Trophoblast cell (in vitro differentiated cells and primary cell): Measurements from ENCODE around the gene PXK.

Source experiments
- DNase-seq, 2 donors: peaks; one replicate each; pipeline ENCODE4 v3.0.0-alpha.2; 2016
- H2AFZ ChIP-seq: 2 replicates; pipeline ENCODE4 v1.6.1; 2013; ENCODE audit warnings: low read length, moderate library complexity, mild to moderate bottlenecking; ENCODE audit not compliant: insufficient read depth, poor library complexity
- H2AK5ac ChIP-seq: 2 replicates; pipeline ENCODE4 v1.6.1; 2013; ENCODE audit warnings: mild to moderate bottlenecking, low read length
- H2BK120ac ChIP-seq: 2 replicates; pipeline ENCODE4 v1.6.1; 2013; ENCODE audit warnings: low read length, mild to moderate bottlenecking, moderate library complexity; ENCODE audit not compliant: insufficient read depth, poor library complexity
- H2BK12ac ChIP-seq: 2 replicates; pipeline ENCODE4 v1.6.1; 2013; ENCODE audit warnings: mild to moderate bottlenecking, low read length, moderate library complexity
- H2BK5ac ChIP-seq: 2 replicates; pipeline ENCODE4 v1.6.1; 2013; ENCODE audit warnings: low read length, low read depth, moderate library complexity, mild to moderate bottlenecking; ENCODE audit not compliant: poor library complexity
- H3K14ac ChIP-seq: 2 replicates; pipeline ENCODE4 v1.6.1; 2013; ENCODE audit warnings: mild to moderate bottlenecking, low read length
- H3K18ac ChIP-seq: 2 replicates; pipeline ENCODE4 v1.6.1; 2013; ENCODE audit warnings: mild to moderate bottlenecking, low read length
- H3K23ac ChIP-seq: 2 replicates; pipeline ENCODE4 v1.6.1; 2013; ENCODE audit warnings: low read length
- H3K27ac ChIP-seq: 2 replicates; pipeline ENCODE4 v1.5.1; 2013; ENCODE audit warnings: low read depth, mild to moderate bottlenecking, inconsistent platforms, low read length, moderate library complexity
- H3K27me3 ChIP-seq: 2 replicates; pipeline ENCODE4 v1.6.1; 2013; ENCODE audit warnings: inconsistent platforms, mild to moderate bottlenecking, low read length, moderate library complexity; ENCODE audit not compliant: insufficient read depth
- H3K36me3 ChIP-seq, 2 experiments: 1 replicate in 1 of 2; 2 replicates in 1 of 2; pipeline ENCODE4 v1.6.1; 2013; ENCODE audit warnings: low read length in 2 of 2, mild to moderate bottlenecking in 2 of 2, moderate library complexity in 1 of 2; ENCODE audit not compliant: insufficient read depth in 2 of 2, control insufficient read depth in 1 of 2
- H3K4ac ChIP-seq: 2 replicates; pipeline ENCODE4 v1.6.1; 2013; ENCODE audit warnings: low read depth, mild to moderate bottlenecking, low read length, moderate library complexity
- H3K4me1 ChIP-seq, 2 experiments: 1 replicate in 1 of 2; 2 replicates in 1 of 2; pipeline ENCODE4 v1.6.1; 2013; ENCODE audit warnings: low read length in 2 of 2, mild to moderate bottlenecking in 2 of 2, moderate library complexity in 1 of 2; ENCODE audit not compliant: insufficient read depth in 2 of 2, control insufficient read depth in 1 of 2
- H3K4me2 ChIP-seq: 2 replicates; pipeline ENCODE4 v1.6.1; 2013; ENCODE audit warnings: inconsistent platforms, mild to moderate bottlenecking, low read length, moderate library complexity
- H3K4me3 ChIP-seq: 2 replicates; pipeline ENCODE4 v1.5.1; 2013; ENCODE audit warnings: mild to moderate bottlenecking, low read depth, low read length, inconsistent platforms
- H3K79me1 ChIP-seq: one replicate; pipeline ENCODE4 v1.6.1; 2013; ENCODE audit warnings: low read length
- H3K79me2 ChIP-seq: 2 replicates; pipeline ENCODE4 v1.6.1; 2013; ENCODE audit warnings: low read length, mild to moderate bottlenecking; ENCODE audit not compliant: control insufficient read depth, insufficient read depth, poor library complexity
- H3K9ac ChIP-seq: 2 replicates; pipeline ENCODE4 v1.6.1; 2013; ENCODE audit warnings: mild to moderate bottlenecking, low read length
- H3K9me3 ChIP-seq: 2 replicates; pipeline ENCODE4 v1.6.1; 2013; ENCODE audit warnings: low read depth, mild to moderate bottlenecking, control low read depth, inconsistent platforms, low read length; ENCODE audit not compliant: insufficient read depth
- H4K12ac ChIP-seq: 2 replicates; pipeline ENCODE4 v1.6.1; 2013; ENCODE audit warnings: low read depth, mild to moderate bottlenecking, low read length, moderate library complexity
- H4K8ac ChIP-seq: 2 replicates; pipeline ENCODE4 v1.6.1; 2013; ENCODE audit warnings: low read depth, mild to moderate bottlenecking, low read length, moderate library complexity
- H4K91ac ChIP-seq: one replicate; pipeline ENCODE4 v1.6.1; 2013; ENCODE audit warnings: low read depth, mild to moderate bottlenecking, low read length, moderate library complexity
- WGBS: extraction: QIAGEN DNeasy Blood & Tissue Kit; methylation state at CpG from one replicate; pipeline ENCODE4 v1.1.7; 2013; ENCODE audit warnings: missing lambda C conversion rate; ENCODE audit not compliant: insufficient read length, insufficient coverage; ENCODE audit errors: extremely low coverage; 5-methylcytosine and 5-hydroxymethylcytosine counted together

Gene PXK

GRCh38 chr3:58342676-58343075 is 10.0 kb downstream of the PXK start:
- no peak overlapping the region for H3K9ac ChIP-seq

GRCh38 chr3:58345457-58345856 is 12.8 kb downstream of the PXK start:
- no peak overlapping the region for H3K4me2 ChIP-seq
- no CpG with 5 or more reads among the region's 4 CpGs for WGBS

More at GRCh38 chr3:58342676-58343075, 10.0 kb downstream of the PXK start:
- H3K27me3 ChIP-seq, result no peaks in the 10 kb centered on the region
- H2AK5ac ChIP-seq, result no peak overlapping the region
- H3K4me2 ChIP-seq, result no peak overlapping the region
- no peak overlapping the region for H3K27ac ChIP-seq
- H2BK120ac ChIP-seq, result no peak overlapping the region
- H3K23ac ChIP-seq, result no peak overlapping the region
- H4K12ac ChIP-seq, result no peak overlapping the region
- no peaks in the 10 kb centered on the region for H3K79me2 ChIP-seq
- H3K4me1 ChIP-seq, result no peaks in the 10 kb centered on the region
- no CpG with 5 or more reads among the region's 5 CpGs for WGBS
- no peak overlapping the region for H4K91ac ChIP-seq
- no peak overlapping the region for H3K14ac ChIP-seq
- H2BK5ac ChIP-seq, result no peak overlapping the region
- no peak overlapping the region for H2AFZ ChIP-seq
- H3K79me1 ChIP-seq, result no peaks in the 10 kb centered on the region
- H4K8ac ChIP-seq, result no peak overlapping the region
- no peak overlapping the region for H3K4me3 ChIP-seq
- H3K18ac ChIP-seq, result no peak overlapping the region
- H3K4ac ChIP-seq, result no peak overlapping the region
- DNase-seq, result no peak
- no peak overlapping the region for H2BK12ac ChIP-seq
- no peaks in the 10 kb centered on the region for H3K36me3 ChIP-seq
- no peaks in the 10 kb centered on the region for H3K9me3 ChIP-seq

GRCh38 chr3:58346368-58346767 is 13.7 kb downstream of the PXK start:
- no peak overlapping the region for H3K4me2 ChIP-seq
- H3K18ac ChIP-seq, result no peak overlapping the region
- no peak overlapping the region for H3K27ac ChIP-seq
- no peak overlapping the region for H3K23ac ChIP-seq
- peaks cover 5% of the 10 kb centered on the region in 2 experiments for H3K4me1 ChIP-seq
- no CpG with 5 or more reads among the region's 2 CpGs for WGBS
- H3K79me1 ChIP-seq, result no peaks in the 10 kb centered on the region
- no peak for DNase-seq
- H2BK5ac ChIP-seq, result no peak overlapping the region
- H4K12ac ChIP-seq, result no peak overlapping the region
- H2AFZ ChIP-seq, result no peak overlapping the region
- H3K27me3 ChIP-seq, result no peaks in the 10 kb centered on the region
- no peak overlapping the region for H3K4me3 ChIP-seq
- H3K36me3 ChIP-seq, result no peaks in the 10 kb centered on the region
- no peak overlapping the region for H4K8ac ChIP-seq
- no peaks in the 10 kb centered on the region for H3K9me3 ChIP-seq
- H3K4ac ChIP-seq, result no peak overlapping the region
- H4K91ac ChIP-seq, result no peak overlapping the region
- H3K9ac ChIP-seq, result no peak overlapping the region
- H2BK12ac ChIP-seq, result no peak overlapping the region
- H3K79me2 ChIP-seq, result no peaks in the 10 kb centered on the region
- no peak overlapping the region for H3K14ac ChIP-seq
- no peak overlapping the region for H2BK120ac ChIP-seq
- no peak overlapping the region for H2AK5ac ChIP-seq

More at GRCh38 chr3:58345457-58345856, 12.8 kb downstream of the PXK start:
- Histone ChIP-seq H2BK12ac (no peak overlapping the region), H3K4ac (no peak overlapping the region), H2BK120ac (no peak overlapping the region), H3K4me1 (peaks cover 2 to 3% of the 10 kb centered on the region in 2 experiments), H3K79me1 (no peaks in the 10 kb centered on the region), H3K27me3 (no peaks in the 10 kb centered on the region), H2AK5ac (no peak overlapping the region), H2BK5ac (no peak overlapping the region), H3K4me3 (no peak overlapping the region), H3K14ac (no peak overlapping the region), H3K79me2 (no peaks in the 10 kb centered on the region), H4K12ac (no peak overlapping the region), H3K9ac (no peak overlapping the region), H3K9me3 (no peaks in the 10 kb centered on the region), H3K27ac (no peak overlapping the region), H2AFZ (no peak overlapping the region), H3K23ac (no peak overlapping the region), H4K91ac (no peak overlapping the region), H3K18ac (no peak overlapping the region), H3K36me3 (no peaks in the 10 kb centered on the region), H4K8ac (no peak overlapping the region)
- no peak for DNase-seq

- Histone ChIP-seq H3K36me3 (no peaks in the 10 kb centered on the region), H3K18ac (no peak overlapping the region), H2BK5ac (no peak overlapping the region), H2BK120ac (no peak overlapping the region), H4K91ac (no peak overlapping the region), H3K27ac (no peak overlapping the region), H4K12ac (no peak overlapping the region), H2AK5ac (no peak overlapping the region), H3K14ac (no peak overlapping the region), H3K4ac (no peak overlapping the region), H3K79me1 (no peaks in the 10 kb centered on the region), H3K4me2 (no peak overlapping the region), H2AFZ (no peak overlapping the region), H3K9ac (no peak overlapping the region), H3K9me3 (no peaks in the 10 kb centered on the region), H3K4me1 (peaks cover 5% of the 10 kb centered on the region in 2 experiments), H2BK12ac (no peak overlapping the region), H4K8ac (no peak overlapping the region), H3K79me2 (no peaks in the 10 kb centered on the region), H3K27me3 (no peaks in the 10 kb centered on the region), H3K23ac (no peak overlapping the region), H3K4me3 (no peak overlapping the region)
- WGBS, result no CpG with 5 or more reads among the region's 7 CpGs
- no peak for DNase-seq
These were observed 15.3 kb downstream of the PXK start for GRCh38 chr3:58347984-58348383.
